GM12875 (cell line): ENCODE results near the gene DOCK3.
"Not testable (repeated sequence)": the region's sequence is repeated elsewhere in the genome, so short reads cannot be mapped to it uniquely, and the experiment has no call there.

Experiments
- H3K4me3 ChIP-seq: one replicate; pipeline ENCODE4 v1.5.1; 2011; ENCODE audit warnings: low read depth, low read length, control low read depth
- TF ChIP-seq, protein P1 (sequence below): IDR thresholded peaks from 2 replicates; pipeline ENCODE4 v1.5.1; 2011; ENCODE audit warnings: low read depth, mild to moderate bottlenecking, control low read depth, inconsistent platforms, low read length, moderate library complexity, borderline replicate concordance; ENCODE audit not compliant: insufficient read depth

The DOCK3 gene

GRCh38 chr3:51075221-51075775 is 400.6 kb downstream of the DOCK3 start:
- TF ChIP-seq, protein P1, sequence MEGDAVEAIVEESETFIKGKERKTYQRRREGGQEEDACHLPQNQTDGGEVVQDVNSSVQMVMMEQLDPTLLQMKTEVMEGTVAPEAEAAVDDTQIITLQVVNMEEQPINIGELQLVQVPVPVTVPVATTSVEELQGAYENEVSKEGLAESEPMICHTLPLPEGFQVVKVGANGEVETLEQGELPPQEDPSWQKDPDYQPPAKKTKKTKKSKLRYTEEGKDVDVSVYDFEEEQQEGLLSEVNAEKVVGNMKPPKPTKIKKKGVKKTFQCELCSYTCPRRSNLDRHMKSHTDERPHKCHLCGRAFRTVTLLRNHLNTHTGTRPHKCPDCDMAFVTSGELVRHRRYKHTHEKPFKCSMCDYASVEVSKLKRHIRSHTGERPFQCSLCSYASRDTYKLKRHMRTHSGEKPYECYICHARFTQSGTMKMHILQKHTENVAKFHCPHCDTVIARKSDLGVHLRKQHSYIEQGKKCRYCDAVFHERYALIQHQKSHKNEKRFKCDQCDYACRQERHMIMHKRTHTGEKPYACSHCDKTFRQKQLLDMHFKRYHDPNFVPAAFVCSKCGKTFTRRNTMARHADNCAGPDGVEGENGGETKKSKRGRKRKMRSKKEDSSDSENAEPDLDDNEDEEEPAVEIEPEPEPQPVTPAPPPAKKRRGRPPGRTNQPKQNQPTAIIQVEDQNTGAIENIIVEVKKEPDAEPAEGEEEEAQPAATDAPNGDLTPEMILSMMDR, result no peak
- no peak overlapping the region for H3K4me3 ChIP-seq

GRCh38 chr3:51082363-51082762 is 407.6 kb downstream of the DOCK3 start:
- TF ChIP-seq, protein P1, result no peak

GRCh38 chr3:51083490-51083889 is 408.8 kb downstream of the DOCK3 start:
- TF ChIP-seq, protein P1, result no peak
- H3K4me3 ChIP-seq, result no peak overlapping the region

More at GRCh38 chr3:51082363-51082762, 407.6 kb downstream of the DOCK3 start:
- H3K4me3 ChIP-seq, result no peak overlapping the region

DNA sequence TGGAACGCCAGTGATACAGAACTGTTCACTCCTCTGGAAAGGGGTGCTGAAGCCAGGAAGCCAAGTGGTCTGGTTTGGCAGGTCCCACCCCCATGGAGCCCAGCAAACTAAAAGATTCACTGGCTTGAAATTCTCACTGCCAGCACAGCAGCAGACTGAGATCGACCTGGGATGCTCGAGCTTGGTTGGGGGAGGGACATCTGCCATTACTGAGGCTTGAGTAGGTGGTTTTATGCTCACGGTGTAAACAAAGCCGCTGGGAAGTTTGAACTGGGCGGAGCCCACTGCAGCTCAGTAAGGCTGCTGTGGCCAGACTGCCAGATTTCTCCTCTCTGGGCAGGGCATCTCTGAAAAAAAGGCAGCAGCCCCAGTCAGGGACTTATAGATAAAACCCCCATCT is 417.4 kb downstream of the DOCK3 start:
- not testable (repeated sequence) for H3K4me3 ChIP-seq

DNA sequence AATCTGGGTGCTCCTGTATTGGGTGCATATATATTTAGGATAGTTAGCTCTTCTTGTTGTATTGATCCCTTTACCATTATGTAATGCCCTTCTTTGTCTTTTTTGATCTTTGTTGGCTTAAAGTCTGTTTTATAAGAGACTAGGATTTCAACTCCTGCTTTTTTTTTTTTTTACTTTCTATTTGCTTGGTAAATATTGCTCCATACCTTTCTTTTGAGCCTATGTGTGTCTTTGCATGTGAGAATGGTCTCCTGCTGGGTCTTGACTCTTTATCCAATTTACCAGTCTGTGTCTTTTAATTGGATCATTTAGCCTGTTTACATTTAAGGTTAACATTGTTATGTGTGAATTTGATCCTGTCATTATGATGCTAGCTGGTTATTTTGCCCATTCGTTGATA is 420.1 kb downstream of the DOCK3 start:
- H3K4me3 ChIP-seq, result not testable (repeated sequence)

GRCh38 chr3:51099794-51100535 is 425.2 kb downstream of the DOCK3 start:
- no peak overlapping the region for H3K4me3 ChIP-seq
- TF ChIP-seq, protein P1, result peak; percentile 53; the same call in 1 of the 2 replicates

DNA sequence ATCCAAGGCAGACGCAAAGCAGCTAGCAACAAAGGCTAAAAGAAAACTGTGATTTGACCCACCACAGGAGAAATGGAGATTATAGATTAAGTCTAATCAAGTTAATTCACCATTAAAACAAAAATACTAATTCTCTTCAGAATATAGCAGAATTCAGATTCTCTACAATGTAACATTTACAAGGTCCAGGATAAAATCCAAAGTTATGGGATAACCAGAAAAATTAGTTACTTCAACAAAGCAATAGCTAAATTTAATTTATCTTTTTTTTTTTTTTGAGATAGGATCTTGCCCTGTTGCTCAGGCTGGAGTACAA is 425.8 kb downstream of the DOCK3 start:
- no peak overlapping the region for H3K4me3 ChIP-seq
- TF ChIP-seq, protein P1, result no peak

- TF ChIP-seq, protein P1, result no peak
- H3K4me3 ChIP-seq, result no peak overlapping the region
Measured at GRCh38 chr3:51102396-51102795, 427.7 kb downstream of the DOCK3 start.
